Measurements from ENCODE around the gene EIF2AK2. TPM values are rescaled to one million over a fixed set of nuclear protein-coding genes. Genes with fewer than 3 reads are reported as not detected.
"Not testable (repeated sequence)": the region's sequence is repeated elsewhere in the genome, so short reads cannot be mapped to it uniquely, and the experiment has no call there.

The EIF2AK2 gene
- total and polyA plus RNA-seq, 2 experiments from 2014 or later, result 30.9 to 43.8 TPM

DNA sequence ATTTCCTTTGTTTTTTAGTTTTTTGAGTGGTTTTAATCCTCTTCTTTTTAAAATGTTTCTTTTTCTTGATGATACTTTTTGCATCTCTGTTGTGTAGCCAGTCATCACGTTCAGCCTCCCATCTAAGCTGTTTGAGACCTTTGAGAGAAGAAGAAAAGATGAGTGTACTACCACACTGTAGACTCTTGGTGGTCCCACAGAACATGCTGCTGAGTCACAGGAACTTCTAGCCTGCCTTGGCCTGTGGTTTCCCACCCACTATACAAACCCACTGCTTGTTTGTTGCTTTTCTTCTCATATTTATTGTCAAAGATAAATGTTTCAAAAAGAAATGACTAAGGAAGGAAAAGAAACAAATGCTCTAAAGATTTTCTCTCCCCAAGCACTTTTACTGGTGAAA is 45.0 kb upstream of the EIF2AK2 start:
- peaks cover 55% of the 10 kb centered on the region for H3K36me3 ChIP-seq (ENCODE audit: low read depth)

DNA sequence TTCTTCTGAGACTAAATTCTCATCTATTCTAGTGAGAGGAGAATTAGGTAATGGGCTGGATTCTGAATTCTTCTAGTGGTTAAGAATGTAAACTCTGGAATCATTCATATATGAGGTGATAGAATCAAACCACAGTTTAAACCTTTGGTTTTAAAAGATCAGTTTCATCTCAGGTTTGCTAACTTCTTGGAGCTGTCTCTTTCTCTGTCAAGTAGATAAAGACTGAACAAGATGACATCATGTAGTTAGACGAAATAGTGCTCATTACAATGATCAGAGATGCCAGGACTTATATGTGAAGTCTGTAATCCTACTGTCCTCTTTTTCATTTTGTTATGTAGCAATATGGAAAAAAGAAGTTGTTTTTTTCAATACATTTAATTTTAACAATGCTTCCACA is 44.4 kb upstream of the EIF2AK2 start:
- DNase-seq, result no peak

More for the DNA sequence above, 45.0 kb upstream of the EIF2AK2 start:
- Histone ChIP-seq H3K4me2 (ENCODE audit: unreplicated experiment) (no peak overlapping the region), H4K20me1 (ENCODE audit: insufficient read depth) (no peaks in the 10 kb centered on the region), H3K79me2 (ENCODE audit: insufficient read depth) (peaks cover 96% of the 10 kb centered on the region), H3K9me3 (ENCODE audit: low read depth) (no peaks in the 10 kb centered on the region), H3K27ac (no peak overlapping the region), H3K9me2 (ENCODE audit: insufficient read depth) (no peaks in the 10 kb centered on the region), H3K4me1 (ENCODE audit: insufficient read depth) (peaks cover 9% of the 10 kb centered on the region), H3K9ac (no peak overlapping the region), H3K4me3 (no peak overlapping the region), H2AFZ (no peak overlapping the region), H3F3A (ENCODE audit: insufficient read depth) (peaks cover 25% of the 10 kb centered on the region), H3K27me3 (replicated peaks; ENCODE audit: insufficient read depth) (no peaks in the 10 kb centered on the region)
- in situ Hi-C loops (cut with MboI), result no loop called here
- WGBS, 2 experiments (ENCODE audit: low coverage in 1 of 2, low lambda C conversion rate in 2 of 2, missing lambda C conversion rate in 2 of 2), result 96 to 97% methylated on average over 1 of the region's 1 CpG
- TF ChIP-seq EZH2phosphoT487 (IDR thresholded peaks at IDR 0.05; ENCODE audit: insufficient read depth, low read depth) (no peak), EZH2 (IDR thresholded peaks at IDR 0.05; ENCODE audit: insufficient read depth, poor library complexity, severe bottlenecking) (no peak)
- no peak for DNase-seq

DNA sequence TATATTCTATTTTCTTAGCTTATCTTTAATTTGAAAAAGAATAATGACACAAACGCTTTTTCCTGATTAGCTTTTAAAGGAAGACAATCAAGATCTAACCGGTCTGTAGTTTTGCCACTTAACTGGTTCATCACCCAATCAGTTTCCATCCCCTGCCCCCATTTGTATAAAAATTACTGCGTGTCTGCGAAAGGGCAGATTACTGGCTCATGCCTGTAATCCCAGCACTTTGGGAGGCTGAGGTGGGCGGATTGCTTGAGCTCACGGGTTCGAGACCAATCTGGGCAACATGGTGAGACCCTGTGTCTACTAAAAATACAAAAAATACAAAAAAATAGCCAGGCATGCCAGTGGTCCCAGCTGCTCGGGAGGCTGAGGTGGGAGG is 41.9 kb upstream of the EIF2AK2 start:
- H3K9me3 ChIP-seq (ENCODE audit: low read depth), result no peaks in the 10 kb centered on the region
- H2AFZ ChIP-seq, result no peak overlapping the region
- no peak overlapping the region for H3K4me3 ChIP-seq
- no peak overlapping the region for H3K4me2 ChIP-seq (ENCODE audit: unreplicated experiment)
- no peak overlapping the region for H3K27ac ChIP-seq
- in situ Hi-C loops (cut with MboI), result no loop called here
- H3K79me2 ChIP-seq (ENCODE audit: insufficient read depth), result peaks cover 66% of the 10 kb centered on the region
- 98 to 99% methylated on average over 8 of the region's 8 CpGs for WGBS, 2 experiments (ENCODE audit: low coverage in 1 of 2, low lambda C conversion rate in 2 of 2, missing lambda C conversion rate in 2 of 2)
- H3F3A ChIP-seq (ENCODE audit: insufficient read depth), result peaks cover 25% of the 10 kb centered on the region
- no peak overlapping the region for H3K9ac ChIP-seq
- H3K27me3 ChIP-seq (replicated peaks; ENCODE audit: insufficient read depth), result no peaks in the 10 kb centered on the region
- H4K20me1 ChIP-seq (ENCODE audit: insufficient read depth), result no peaks in the 10 kb centered on the region
- no peaks in the 10 kb centered on the region for H3K9me2 ChIP-seq (ENCODE audit: insufficient read depth)
- no peak for DNase-seq
- H3K4me1 ChIP-seq (ENCODE audit: insufficient read depth), result peaks cover 9% of the 10 kb centered on the region
- H3K36me3 ChIP-seq (ENCODE audit: low read depth), result peaks cover 29% of the 10 kb centered on the region
- TF ChIP-seq EZH2phosphoT487 (IDR thresholded peaks at IDR 0.05; ENCODE audit: insufficient read depth, low read depth), result no peak
- no peak for TF ChIP-seq EZH2 (IDR thresholded peaks at IDR 0.05; ENCODE audit: insufficient read depth, poor library complexity, severe bottlenecking)

More for the DNA sequence above, 44.4 kb upstream of the EIF2AK2 start:
- peaks cover 25% of the 10 kb centered on the region for H3F3A ChIP-seq (ENCODE audit: insufficient read depth)
- no peaks in the 10 kb centered on the region for H4K20me1 ChIP-seq (ENCODE audit: insufficient read depth)
- 54 to 64% methylated on average over 1 of the region's 1 CpG for WGBS, 2 experiments (ENCODE audit: low coverage in 1 of 2, low lambda C conversion rate in 2 of 2, missing lambda C conversion rate in 2 of 2)
- peaks cover 49% of the 10 kb centered on the region for H3K36me3 ChIP-seq (ENCODE audit: low read depth)
- peaks cover 9% of the 10 kb centered on the region for H3K4me1 ChIP-seq (ENCODE audit: insufficient read depth)
- in situ Hi-C loops (cut with MboI), result no loop called here
- 0 out of 2 replicates have a peak overlapping the region, but pooled peaks have one; percentile 2 for H3K27ac ChIP-seq
- H3K4me2 ChIP-seq (ENCODE audit: unreplicated experiment), result no peak overlapping the region
- peaks cover 91% of the 10 kb centered on the region for H3K79me2 ChIP-seq (ENCODE audit: insufficient read depth)
- no peak overlapping the region for H2AFZ ChIP-seq
- H3K9me3 ChIP-seq (ENCODE audit: low read depth), result no peaks in the 10 kb centered on the region
- no peaks in the 10 kb centered on the region for H3K27me3 ChIP-seq (replicated peaks; ENCODE audit: insufficient read depth)
- H3K9ac ChIP-seq, result no peak overlapping the region
- TF ChIP-seq EZH2 (IDR thresholded peaks at IDR 0.05; ENCODE audit: insufficient read depth, poor library complexity, severe bottlenecking) (no peak), EZH2phosphoT487 (IDR thresholded peaks at IDR 0.05; ENCODE audit: insufficient read depth, low read depth) (no peak)
- no peak overlapping the region for H3K4me3 ChIP-seq
- H3K9me2 ChIP-seq (ENCODE audit: insufficient read depth), result no peaks in the 10 kb centered on the region

DNA sequence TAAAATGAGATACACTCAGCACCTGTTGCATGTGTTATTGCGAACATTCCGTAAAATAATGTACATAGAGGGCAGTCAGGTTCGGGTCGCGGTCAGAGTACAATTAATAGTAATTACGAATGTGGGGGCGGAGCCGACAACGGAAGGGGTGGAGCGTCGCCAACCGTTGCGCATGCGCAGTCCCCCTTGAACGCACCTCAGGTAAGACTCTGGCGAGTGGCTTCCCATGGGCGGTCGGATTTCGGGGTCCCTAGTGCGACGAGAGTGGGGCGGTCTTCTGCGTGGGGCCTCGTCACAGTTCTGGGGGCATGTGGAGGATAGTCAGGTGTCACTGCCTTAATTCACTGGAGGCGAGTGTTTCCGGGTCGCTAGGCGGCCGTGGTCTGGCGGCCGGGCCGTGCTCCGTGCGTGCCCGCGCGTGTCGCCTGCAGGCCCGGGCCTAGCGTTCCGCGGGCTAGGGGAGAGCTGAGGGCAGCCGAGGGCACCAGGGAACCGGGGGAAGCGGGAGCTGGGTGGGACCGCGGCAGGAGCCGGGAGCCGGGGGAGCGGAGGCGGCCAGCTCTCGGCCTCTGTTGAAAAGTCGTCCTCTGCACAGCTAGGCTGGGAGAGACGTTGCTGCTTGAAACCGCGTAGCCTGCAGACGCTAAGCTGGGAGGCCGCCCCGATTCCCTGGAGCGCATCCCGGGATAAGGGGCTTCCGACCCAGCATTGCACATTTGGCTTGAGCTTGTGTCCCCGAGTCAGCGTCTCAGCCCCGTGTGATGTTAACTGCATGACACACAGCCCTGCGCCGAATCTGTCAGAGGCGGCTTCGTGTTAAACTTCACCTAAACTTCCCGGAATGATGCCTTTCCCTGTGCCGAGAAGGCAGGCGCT is 39.8 kb upstream of the EIF2AK2 start, which contains the start of gene CEBPZOS:
Gene CEBPZOS (plus strand): TSS at position 177 of the 876 bp plus-strand sequence. CDS start 3,209 bp downstream, outside the sequence.
- Histone ChIP-seq H4K20me1 (ENCODE audit: insufficient read depth) (no peaks in the 10 kb centered on the region), H3F3A (ENCODE audit: insufficient read depth) (peaks cover 15% of the 10 kb centered on the region), H3K4me1 (ENCODE audit: insufficient read depth) (peaks cover 9% of the 10 kb centered on the region), H3K79me2 (ENCODE audit: insufficient read depth) (peaks cover 48% of the 10 kb centered on the region), H3K4me2 (ENCODE audit: unreplicated experiment) (peak within 1 kb of the TSS; percentile 91), H3K36me3 (ENCODE audit: low read depth) (peaks cover 10% of the 10 kb centered on the region), H3K27me3 (replicated peaks; ENCODE audit: insufficient read depth) (no peaks in the 10 kb centered on the region), H3K27ac (peak within 1 kb of the TSS; percentile 75), H3K9ac (peak within 1 kb of the TSS; percentile 84), H3K4me3 (peak within 1 kb of the TSS; percentile 81), H2AFZ (peak within 1 kb of the TSS; percentile 97), H3K9me3 (ENCODE audit: low read depth) (no peaks in the 10 kb centered on the region), H3K9me2 (ENCODE audit: insufficient read depth) (no peaks in the 10 kb centered on the region)
- 1 to 2% methylated on average over 53 to 72 of the region's 72 CpGs for WGBS, 2 experiments (ENCODE audit: low coverage in 1 of 2, low lambda C conversion rate in 2 of 2, missing lambda C conversion rate in 2 of 2)
- DNase-seq, result peak; percentile 89
- TF ChIP-seq EZH2 (IDR thresholded peaks at IDR 0.05; ENCODE audit: insufficient read depth, poor library complexity, severe bottlenecking) (no peak), EZH2phosphoT487 (IDR thresholded peaks at IDR 0.05; ENCODE audit: insufficient read depth, low read depth) (no peak)
- in situ Hi-C loops (cut with MboI), result no loop called here

DNA sequence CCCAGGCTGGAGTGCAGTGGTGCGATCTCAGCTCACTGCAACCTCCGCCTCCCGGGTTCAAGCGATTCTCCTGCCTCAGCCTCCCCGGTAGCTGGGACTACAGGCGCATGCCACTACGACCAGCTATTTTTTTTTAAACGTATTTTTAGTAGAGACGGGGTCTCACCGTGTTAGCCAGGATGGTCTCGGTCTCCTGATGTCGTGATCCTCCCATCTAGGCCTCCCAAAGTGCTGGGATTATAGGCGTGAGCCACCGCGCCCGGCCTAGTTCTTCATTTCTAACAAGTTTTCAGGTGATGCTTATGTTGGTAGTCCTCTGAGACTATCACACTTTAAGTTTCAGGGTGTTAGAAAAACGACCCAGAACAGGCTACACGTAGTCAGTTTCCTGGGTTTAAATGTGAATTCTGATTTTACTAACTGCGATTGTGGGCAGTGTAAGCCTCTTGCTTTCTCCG is 39.1 kb upstream of the EIF2AK2 start:
- H4K20me1 ChIP-seq (ENCODE audit: insufficient read depth); H3K9me2 ChIP-seq (ENCODE audit: insufficient read depth); in situ Hi-C loops (cut with MboI); H3K4me1 ChIP-seq (ENCODE audit: insufficient read depth); H3K36me3 ChIP-seq (ENCODE audit: low read depth); H3K9me3 ChIP-seq (ENCODE audit: low read depth); H3K27me3 ChIP-seq (replicated peaks; ENCODE audit: insufficient read depth); DNase-seq: not testable (repeated sequence)
- Histone ChIP-seq H3K9ac (peak overlapping the region; percentile 84), H3K27ac (peak overlapping the region; percentile 75), H2AFZ (peak overlapping the region; percentile 97), H3F3A (ENCODE audit: insufficient read depth) (peaks cover 10% of the 10 kb centered on the region; the same call in 1 of the 2 replicates), H3K4me3 (peak overlapping the region; percentile 81), H3K4me2 (ENCODE audit: unreplicated experiment) (peak overlapping the region; percentile 91), H3K79me2 (ENCODE audit: insufficient read depth) (peaks cover 42% of the 10 kb centered on the region)
- 75 to 77% methylated on average over 20 of the region's 20 CpGs for WGBS, 2 experiments (ENCODE audit: low coverage in 1 of 2, low lambda C conversion rate in 2 of 2, missing lambda C conversion rate in 2 of 2)

Data from GM23248 (cell line).